Renal cortex interstitium (tissue), 11 donors: ENCODE data around the gene UGT1A4. TPM values are rescaled to one million over a fixed set of nuclear protein-coding genes. Genes with fewer than 3 reads are reported as not detected.

Source experiments
- DNase-seq, 11 donors: peaks; one replicate each; pipeline ENCODE4 v3.0.0-alpha.2; 2013; ENCODE audit warnings: low read depth in 9 of 11, low spot score in 4 of 11; ENCODE audit errors: extremely low read depth in 1 of 11
- polyA plus RNA-seq, 3 donors: library from polyadenylated mRNA; unstranded; fragments of 120-200 nt; gene quantifications; one replicate each; pipeline ENCODE4 v1.2.1, GENCODE V29; 2013; ENCODE audit not compliant: insufficient read length in 3 of 3

The UGT1A4 gene
- polyA plus RNA-seq, 3 donors: not detected

- DNase-seq: no peak
These were observed 50.7 kb downstream of the UGT1A4 start for GRCh38 chr2:233769260-233769659.

DNA sequence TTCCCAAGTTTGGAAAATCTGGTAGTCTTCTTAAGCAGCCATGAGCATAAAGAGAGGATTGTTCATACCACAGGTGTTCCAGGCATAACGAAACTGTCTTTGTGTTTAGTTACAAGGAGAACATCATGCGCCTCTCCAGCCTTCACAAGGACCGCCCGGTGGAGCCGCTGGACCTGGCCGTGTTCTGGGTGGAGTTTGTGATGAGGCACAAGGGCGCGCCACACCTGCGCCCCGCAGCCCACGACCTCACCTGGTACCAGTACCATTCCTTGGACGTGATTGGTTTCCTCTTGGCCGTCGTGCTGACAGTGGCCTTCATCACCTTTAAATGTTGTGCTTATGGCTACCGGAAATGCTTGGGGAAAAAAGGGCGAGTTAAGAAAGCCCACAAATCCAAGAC lies 53.6 kb downstream of the UGT1A4 start:
- no peak for DNase-seq

DNA sequence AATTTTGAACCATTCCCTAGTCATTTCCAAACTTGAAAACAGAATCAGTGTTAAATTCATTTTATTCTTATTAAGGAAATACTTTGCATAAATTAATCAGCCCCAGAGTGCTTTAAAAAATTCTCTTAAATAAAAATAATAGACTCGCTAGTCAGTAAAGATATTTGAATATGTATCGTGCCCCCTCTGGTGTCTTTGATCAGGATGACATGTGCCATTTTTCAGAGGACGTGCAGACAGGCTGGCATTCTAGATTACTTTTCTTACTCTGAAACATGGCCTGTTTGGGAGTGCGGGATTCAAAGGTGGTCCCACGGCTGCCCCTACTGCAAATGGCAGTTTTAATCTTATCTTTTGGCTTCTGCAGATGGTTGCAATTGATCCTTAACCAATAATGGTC lies 54.0 kb downstream of the UGT1A4 start:
- DNase-seq: no peak

- DNase-seq: no peak
These were observed 55.3 kb downstream of the UGT1A4 start for GRCh38 chr2:233773854-233774253.

GRCh38 chr2:233775414-233775813 lies 56.9 kb downstream of the UGT1A4 start:
- no peak for DNase-seq

GRCh38 chr2:233778030-233778429 lies 59.5 kb downstream of the UGT1A4 start, which contains the start of gene MROH2A:
Gene MROH2A, plus strand, starts transcription at chr2:233778330. Its CDS starts 1,029 bp downstream, at chr2:233779359.
- DNase-seq: no peak

DNA sequence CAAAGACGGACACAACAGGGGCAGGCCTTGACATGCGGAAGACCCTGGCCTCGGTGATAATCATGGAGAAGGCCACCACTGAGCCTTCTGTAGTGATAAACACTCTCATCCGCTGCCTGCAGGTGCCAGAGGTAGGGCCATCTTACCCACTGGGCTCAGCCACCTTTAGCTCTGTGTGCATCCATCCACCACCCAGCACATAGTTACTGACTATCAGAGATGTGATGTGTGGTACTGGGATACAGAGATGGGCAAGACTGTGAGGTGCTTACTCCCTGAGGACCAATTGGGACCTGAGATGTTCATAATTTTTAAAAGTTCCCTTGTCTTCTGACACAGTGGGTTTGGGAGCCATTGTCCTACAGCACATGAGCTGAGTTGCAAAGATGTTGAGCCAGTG lies 61.2 kb downstream of the UGT1A4 start:
- no peak for DNase-seq

- no peak for DNase-seq
These were observed 62.2 kb downstream of the UGT1A4 start for GRCh38 chr2:233780771-233781170.

DNA sequence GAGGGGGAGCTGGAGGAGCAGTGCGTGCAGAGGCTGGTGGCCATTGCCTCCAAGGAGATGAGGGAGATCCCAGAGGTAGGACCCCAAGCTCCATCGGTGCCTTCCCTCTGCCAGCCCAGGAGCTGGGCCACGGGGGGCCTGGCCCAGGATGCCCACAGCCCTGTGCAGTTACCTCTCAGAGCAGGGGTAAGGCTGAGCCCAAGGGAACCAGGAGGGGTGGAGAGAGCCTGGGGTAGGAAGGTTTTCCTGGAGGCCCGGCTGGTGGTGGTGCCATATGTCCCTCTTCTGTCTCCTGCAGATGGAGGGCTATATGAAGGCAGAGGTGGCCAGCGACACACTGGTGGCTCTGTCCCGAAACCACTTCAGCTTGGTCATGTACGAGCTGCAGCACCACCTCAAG lies 71.0 kb downstream of the UGT1A4 start:
- no peak for DNase-seq

DNA sequence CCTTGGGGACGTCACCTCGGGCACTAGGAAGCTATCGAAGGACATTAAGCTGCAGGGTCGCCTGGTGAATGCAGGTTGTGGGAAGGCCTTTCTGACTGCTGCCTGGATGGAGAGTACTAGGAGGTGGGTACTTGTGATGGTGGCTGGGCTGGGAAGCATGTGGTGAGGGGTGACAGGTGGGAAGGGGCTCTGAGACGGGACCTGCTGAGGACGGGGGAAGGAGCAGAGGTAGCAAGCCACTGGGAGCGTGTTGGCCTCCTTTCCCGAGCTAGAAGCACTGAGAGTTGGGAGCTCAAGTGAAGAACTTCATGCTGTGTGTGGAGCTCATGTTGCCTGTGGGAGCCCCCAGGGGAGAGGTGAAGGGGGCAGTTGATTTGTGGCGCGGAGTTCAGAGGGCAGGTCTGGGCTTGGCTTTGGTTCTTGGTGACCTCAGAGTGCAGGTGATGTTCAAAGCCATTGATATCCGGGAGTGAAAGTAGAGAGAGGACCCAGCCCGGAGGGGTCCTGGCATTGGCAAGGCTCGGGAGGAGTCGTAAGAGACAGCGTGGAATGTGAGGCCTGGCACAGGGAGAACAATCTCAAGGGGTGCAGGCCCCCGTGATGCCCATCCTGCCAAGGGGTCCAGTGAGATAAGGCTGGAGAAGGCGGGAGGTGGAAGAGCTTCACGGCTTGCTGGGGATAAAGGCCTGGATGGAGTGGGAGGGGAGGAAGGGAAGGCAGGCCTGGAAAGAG lies 72.8 kb downstream of the UGT1A4 start:
- DNase-seq: no peak

- no peak for DNase-seq
These were observed 73.4 kb downstream of the UGT1A4 start for GRCh38 chr2:233791883-233792329.

- no peak for DNase-seq
These were observed 74.2 kb downstream of the UGT1A4 start for GRCh38 chr2:233792720-233793119.

GRCh38 chr2:233793465-233794127 lies 75.1 kb downstream of the UGT1A4 start:
- no peak for DNase-seq

DNA sequence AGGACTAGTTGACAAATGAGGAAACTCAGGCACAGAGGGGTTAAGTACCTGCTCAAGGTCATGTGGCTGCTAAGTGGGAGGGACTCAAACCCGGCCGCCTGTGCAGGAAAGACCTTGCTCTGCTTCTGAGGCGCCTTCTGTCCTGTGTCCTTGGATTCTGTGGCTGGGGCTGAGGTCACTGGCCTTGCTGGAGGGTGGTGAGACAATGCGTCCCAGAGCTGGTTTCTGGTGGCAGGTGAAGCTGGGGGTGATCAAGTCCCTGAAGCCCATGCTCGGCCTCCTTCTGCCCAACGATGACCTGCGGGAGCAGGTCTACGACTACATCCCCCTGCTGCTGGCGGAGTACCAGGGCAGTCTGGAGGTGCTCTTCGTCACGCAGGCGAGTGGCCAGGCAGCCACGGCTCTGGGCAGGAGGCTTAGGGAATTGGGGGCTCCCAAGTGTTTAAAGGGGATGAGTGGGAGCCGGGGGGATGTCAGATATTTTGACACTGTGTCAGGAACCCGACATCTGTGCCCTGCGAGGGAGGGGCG lies 75.7 kb downstream of the UGT1A4 start:
- DNase-seq: no peak

DNA sequence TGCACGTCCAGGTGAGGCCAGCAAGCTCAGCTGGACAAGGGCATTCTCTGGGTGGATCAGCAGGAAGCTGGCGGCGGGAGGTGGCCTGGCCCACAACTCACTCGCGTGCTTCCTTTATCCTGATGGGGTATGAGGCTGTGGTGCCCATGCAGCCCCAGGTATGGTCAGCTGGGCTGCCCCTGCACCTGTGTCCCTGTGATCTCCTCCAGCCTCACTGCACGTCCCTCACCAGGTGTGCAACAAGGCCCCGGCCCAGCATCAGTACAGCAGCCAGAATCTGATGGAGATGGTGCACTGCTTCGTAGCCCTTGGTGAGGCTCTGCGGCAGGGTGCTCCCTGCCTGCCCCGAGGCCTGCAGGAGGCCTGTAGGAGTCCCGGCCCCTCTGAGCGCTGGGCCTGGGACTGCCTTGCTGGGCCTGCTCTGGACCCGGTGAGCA lies 77.2 kb downstream of the UGT1A4 start:
- DNase-seq: no peak

- no peak for DNase-seq
These were observed 77.7 kb downstream of the UGT1A4 start for GRCh38 chr2:233796254-233796653.

- no peak for DNase-seq
These were observed 80.0 kb downstream of the UGT1A4 start for GRCh38 chr2:233798335-233799086.

GRCh38 chr2:233799087-233799665 lies 80.6 kb downstream of the UGT1A4 start:
- no peak for DNase-seq

DNA sequence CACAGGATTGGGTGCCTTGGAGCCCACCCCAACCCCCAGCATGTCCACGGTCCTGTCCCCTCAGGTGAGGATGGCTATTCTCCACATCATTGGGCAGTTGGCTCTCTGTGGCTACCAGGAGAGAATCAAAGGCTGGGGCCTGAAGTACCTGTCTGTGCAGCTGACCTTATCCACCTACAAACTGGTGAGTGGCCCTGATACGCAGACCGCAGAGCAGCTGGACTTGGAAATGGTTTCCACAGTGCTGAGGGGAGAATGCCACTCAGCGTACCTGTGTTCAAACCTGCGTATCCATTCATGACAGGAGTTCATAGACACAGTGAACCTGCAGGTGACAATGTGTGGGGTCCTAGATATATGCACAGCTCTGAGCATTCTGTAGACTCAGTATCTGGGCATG lies 81.2 kb downstream of the UGT1A4 start:
- DNase-seq: no peak
